ENCODE data around the gene MCF2L.

MCF2L gene

DNA sequence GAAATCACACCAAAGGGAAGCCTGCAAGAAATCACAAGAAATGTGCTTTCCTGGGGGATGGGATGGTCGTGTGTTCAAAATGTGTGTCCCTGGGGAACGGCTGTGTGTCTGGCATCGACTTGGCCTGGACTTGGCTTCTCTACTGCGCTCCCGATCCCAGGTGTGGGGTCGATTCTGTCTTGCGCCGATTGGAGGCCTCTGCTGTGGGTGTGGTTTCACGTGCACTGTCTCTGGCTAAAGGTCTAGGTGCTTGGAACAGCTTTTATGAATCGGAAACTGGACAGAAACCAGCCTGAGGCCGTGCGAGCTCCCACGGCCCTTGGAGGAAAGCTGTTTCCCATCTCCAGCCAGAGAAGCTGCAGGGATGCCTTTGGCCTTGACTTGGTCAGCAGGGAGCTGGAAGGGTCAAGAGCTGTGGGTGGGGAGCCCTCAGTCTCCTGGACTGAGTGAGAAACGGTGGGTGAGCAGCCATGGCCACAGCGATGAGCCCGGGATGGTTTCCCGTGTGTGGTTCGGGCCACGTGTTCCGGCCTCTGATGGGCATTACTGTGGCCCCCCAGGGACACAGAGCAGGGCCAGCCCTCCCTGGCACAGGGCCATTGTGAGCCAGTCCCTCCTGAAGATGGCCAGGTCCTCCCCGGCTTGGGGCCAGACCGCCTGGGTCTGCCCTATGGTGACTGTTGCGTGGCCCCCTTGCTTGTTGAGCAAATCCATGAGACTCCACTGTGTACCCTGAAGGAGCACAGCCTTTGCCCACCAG lies 29.7 kb downstream of the MCF2L start:
- no peak for DNase-seq (ENCODE audit: low spot score)

DNA sequence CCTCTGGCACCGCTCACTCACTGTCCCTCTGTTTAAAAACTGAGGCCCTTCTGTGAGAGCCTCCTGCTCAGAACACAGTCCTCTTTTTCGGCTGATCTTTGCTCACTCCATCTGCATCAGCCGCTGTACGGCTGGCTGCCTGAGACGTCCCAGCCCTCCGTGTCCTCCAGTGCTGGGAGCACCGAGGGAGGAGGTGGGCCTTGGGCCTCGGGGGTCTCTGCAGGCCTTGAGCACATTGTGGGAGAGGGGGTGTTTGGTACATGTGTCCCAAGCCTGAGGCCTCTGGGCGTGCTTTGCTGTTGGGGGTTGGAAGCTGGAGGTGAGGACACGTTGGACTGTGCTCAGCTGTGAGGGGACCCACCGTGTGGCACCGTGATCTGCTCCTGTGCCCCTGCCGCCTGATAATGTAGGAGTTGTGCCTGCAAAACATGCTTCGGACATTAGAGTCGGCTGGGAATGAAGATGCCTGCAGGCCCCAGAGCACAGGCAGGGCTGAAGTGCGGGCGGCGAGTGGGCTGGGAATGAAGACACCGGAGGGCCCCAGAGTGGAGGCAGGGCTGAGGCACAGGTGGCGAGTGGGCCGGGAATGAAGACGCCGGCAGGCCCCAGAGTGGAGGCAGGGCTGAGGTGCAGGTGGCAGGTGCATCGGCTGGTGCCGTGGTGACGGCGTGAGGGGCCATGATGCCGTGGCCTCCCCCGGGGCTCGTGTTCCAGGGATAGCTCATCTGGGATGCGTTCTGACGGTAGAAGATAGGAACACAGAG lies 30.6 kb downstream of the MCF2L start:
- DNase-seq (ENCODE audit: low spot score): no peak

- DNase-seq (ENCODE audit: low spot score): no peak
Observed at GRCh38 chr13:113000575-113000974, 31.6 kb downstream of the MCF2L start.

DNA sequence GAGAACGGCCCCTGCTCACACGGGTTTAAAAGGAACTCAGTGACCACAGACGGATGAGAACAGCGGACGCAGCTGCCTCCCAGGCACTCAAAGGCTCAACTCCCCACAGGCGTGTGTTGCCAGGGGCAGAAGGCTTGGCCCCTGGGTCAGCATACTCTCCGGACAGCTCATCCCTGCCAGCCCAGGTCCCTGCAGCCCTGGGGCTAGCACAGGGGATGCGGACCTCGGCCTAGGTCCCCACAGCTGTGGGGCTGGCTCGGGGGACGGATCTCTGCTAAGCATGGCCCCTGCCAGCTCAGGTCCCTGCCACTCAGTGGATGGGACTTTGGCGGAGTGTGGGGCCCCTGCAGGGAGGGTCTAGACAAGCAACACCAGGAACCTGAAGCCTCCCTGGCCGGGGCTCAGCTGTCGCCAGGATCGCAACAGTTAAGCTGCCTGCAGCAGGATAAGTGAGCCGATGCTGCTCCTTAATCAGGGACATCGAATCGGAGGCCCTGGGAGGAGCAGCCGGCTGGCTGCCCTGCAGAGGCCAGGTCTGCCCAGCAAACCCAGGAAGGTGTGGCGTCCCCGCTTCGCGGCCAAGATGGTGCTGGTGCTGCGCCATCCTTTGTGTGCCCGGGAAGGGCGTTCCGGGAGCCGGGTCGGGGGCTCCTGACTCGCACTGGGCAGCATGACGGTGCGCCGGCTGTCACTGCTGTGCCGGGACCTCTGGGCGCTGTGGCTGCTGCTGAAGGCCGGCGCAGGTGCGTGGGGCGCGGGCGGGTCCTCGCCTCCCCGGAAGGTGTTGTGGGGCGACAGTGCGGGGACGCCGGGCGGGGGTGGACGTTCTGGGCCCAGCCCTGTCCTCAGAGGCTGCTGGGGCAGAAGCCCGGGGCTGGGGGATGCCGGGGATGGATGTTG lies 32.5 kb downstream of the MCF2L start:
- DNase-seq (ENCODE audit: low spot score): peak; percentile 76

DNA sequence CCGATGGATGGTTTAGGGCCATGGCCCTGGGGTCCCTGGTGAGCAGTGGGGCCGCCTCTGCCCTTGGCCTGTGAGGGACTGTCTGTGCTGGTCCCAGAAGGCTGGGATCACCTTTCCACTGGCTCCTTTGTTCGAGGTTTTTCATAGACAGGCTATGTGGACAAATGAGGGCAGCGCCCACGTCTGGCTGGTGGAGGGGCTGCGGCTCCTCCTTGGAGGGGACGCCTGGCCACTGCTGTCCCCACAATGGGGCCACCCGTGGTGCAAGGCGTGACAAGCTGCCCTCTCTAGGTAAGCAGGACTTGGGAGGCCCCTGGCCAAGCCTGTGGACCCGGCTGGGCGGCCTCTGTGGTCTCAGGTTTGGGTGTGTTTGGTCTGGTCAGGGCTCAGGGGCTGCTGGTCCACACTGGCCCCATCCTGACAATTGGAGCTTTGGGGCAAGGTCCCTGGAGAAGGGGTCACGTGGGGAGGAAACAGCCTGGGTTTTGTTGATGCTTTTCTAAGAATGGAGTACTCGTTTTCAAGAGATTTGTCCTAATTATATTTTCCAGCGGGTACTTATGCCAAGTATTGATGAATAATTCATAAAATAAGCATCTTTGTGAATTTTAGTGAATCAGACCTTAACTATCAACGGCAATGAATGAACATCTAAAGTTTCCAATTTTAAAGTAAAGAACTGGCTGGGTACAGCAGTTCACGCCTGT lies 33.3 kb downstream of the MCF2L start:
- DNase-seq (ENCODE audit: low spot score): peak; percentile 90

GRCh38 chr13:113002913-113003290 lies 33.9 kb downstream of the MCF2L start:
- no peak for DNase-seq (ENCODE audit: low spot score)

DNA sequence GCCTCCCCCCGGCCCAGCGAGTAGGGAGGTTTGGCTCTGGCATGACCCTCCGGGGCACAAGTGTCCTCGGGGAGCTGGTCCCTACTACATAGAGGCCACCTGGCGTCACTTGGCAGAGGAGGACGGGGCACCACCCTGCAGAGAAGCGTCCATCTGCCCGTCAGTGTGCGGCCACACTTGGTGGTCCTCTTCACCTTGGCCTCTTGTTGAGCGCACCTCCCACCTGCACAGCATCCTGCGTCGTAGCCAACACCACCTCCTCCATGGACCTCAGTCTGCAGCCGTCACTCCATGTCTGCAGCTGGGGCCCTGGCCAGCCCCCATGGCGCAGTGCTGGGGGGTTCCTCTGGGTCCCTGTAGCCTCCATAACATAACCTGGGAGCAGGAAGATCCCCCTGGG lies 35.1 kb downstream of the MCF2L start:
- DNase-seq (ENCODE audit: low spot score): no peak

DNA sequence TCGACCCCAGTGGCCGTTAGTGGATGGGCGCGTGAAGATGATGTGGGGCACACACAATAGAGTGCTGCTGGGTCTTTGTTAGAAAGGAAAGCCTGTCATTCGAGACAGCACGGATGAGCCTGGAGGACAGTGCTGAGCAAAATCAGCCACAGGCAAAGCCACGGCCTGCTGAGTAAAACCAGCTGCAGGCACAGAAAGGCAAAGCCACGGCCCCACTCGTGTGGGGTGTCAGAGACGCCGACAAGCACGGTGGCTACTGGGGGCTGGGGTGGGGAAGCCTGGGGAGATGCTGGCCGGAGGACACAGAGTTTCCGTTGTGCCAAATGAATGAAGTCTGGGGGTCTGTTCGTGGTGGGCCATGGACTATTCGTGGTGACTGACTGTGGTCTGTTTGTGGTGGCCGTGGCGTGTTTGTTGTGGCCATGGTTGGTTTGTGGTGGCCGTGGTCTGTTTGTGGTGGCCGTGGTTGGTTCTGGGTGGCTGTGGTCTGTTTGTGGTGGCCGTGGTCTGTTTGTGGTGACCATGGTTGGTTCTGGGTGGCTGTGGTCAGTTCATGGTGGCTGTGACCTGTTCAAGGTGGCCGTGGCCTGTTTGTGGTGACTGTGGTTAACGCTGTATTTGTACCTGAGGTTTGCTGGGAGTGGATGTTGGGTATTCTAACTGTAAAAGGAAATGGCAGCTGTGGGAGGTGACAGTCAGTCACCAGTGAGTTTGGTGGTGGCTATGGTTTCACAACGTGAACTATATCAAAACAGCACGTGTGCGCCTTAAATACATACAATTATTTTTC lies 36.3 kb downstream of the MCF2L start:
- DNase-seq (ENCODE audit: low spot score): no peak

DNA sequence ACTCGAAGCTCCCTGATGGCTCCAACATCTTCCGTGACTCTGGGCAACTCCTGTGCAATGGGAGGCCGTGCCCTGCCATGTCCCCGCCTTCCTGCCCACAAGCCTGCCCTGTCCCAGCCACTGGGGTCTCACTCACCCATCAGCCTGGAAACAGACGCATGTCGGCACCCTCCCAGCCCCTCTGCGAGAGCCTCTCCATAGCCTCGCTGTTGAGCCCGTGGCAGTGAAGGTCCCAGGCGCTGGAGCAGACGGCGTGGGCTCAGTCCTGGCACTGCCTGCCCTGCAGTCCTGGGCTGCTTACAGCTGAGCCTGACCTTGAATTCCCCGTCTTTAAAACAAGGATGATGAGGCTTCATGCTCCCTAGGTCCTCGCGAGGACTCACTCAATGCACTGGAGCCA lies 37.0 kb downstream of the MCF2L start:
- no peak for DNase-seq (ENCODE audit: low spot score)

DNA sequence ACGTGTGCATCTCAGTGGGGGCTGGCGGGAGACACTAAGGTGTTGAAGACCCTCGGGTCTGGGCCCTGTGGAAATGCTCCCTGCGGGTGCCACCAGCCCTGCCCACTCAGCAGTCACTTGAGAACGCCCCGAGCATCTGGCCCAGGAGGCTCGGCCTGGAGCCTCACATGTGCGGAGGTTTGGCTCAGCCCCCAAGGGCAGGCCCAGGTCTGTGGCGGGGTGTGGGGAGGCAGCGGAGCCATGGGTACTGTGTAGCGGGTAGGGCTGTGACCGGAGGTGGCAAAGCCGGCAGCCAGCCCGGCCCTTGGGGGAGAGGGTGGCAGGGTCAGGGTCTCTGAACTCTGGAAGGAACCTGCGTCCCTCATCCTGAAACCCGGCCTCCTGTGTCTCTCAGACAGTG lies 37.6 kb downstream of the MCF2L start:
- DNase-seq (ENCODE audit: low spot score): no peak

DNA sequence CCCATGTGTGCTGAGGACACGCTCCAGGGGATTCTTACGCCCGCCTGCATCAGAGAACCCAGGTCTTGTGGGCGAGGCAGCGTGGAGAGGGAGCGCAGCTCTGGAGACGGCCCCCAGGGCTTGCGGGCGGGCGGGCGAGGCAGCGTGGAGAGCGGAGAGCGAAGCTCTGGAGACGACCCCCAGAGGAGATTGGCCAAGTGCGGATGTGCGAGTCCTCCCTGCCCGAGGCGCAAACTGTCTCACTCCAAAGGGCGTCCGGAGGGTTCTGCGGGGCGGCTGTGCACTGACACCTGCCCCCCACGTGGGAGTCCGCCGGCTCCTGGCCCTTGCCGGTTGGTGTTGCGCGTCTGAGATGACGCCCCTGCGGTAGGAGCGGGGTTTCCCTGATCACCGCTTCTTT lies 39.8 kb downstream of the MCF2L start:
- no peak for DNase-seq (ENCODE audit: low spot score)

- peak; percentile 73 for DNase-seq (ENCODE audit: low spot score)
Observed at GRCh38 chr13:113009743-113010509, 40.9 kb downstream of the MCF2L start.

DNA sequence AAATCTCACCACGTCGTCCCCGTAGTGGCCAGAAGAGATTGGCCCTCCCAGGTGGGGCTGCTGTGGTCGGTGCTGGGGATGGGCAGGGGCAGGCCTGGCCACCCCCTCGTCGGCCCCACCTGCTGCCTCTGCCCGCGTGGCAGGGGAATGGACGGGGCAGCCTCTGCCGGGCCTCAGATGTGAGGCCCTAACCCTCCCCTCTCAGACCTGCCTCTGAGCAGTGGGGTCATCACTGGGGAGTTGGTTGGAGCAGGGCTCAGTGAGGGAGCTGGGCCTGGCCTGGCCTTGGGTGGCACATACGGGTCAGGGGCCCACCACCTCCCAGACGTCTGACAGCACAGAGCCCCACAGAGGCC lies 41.5 kb downstream of the MCF2L start:
- DNase-seq (ENCODE audit: low spot score): no peak

DNA sequence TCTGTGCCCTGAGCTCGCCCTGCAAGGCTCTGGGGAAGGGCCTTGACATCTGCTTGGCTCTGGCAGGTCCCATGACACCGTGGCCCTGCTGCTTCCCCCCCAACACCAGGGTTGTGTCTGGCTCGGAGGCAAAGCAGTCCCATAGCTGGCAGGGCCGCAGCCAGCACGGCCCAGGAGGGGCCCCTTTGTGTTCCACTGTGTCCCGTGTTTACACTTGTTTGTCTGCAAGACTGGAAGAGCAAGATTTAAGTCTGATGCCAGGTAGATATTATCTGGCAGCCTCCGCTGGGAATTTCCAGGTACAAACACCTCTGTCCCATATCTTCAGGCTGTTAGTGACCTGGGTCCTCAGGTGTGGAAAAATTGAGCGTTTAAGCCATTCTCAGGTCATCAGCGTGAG lies 44.3 kb downstream of the MCF2L start:
- DNase-seq (ENCODE audit: low spot score): no peak

GRCh38 chr13:113013878-113014751 lies 45.1 kb downstream of the MCF2L start:
- no peak for DNase-seq (ENCODE audit: low spot score)

GRCh38 chr13:113014752-113015745 lies 46.0 kb downstream of the MCF2L start:
- no peak for DNase-seq (ENCODE audit: low spot score)

DNA sequence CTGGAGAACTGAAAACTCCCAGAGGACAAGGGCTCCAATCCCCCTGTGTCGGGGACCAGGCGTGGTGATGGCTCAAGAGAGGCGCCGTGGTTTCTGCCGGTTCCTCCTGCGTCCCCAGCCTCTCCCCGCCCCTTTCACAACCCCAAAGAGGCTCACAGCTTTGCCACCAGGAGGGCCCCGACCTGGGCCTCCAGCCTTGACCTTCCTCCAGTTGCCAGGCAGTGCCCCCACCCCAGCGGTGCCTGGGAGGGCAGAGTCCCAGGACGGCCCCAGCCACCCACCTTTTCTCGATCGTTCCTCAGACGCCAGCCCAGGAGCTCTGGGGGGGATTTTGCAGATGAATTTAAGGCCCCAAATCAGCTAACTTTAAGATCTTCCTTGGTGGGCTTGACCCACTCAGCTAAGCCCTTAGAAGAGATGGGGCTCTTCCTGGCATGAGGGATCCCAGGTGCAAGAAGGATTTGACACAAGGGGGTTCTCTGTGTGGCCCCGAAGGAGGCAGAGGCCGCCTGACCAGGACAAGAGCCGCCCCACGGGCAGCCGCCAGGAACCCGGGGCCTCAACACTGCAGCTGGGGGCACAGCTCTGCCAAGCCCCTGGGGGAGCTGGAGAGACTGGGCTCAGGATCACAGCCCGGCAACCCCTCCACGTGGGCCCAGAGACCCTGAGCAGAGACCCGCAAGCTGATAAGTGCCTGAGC lies 47.0 kb downstream of the MCF2L start:
- DNase-seq (ENCODE audit: low spot score): no peak
